ENCODE data around the gene CNKSR3.
A peak's percentile ranks its signal among the peaks of the same experiment; 100 is the strongest.

The CNKSR3 gene

GRCh38 chr6:154479351-154479769, 31.1 kb downstream of the CNKSR3 start:
- DNase-seq (ENCODE audit: low read depth) = peak; percentile 71

GRCh38 chr6:154478701-154479060, 31.8 kb downstream of the CNKSR3 start:
- DNase-seq (ENCODE audit: low read depth) = no peak

GRCh38 chr6:154478021-154478700, 32.3 kb downstream of the CNKSR3 start:
- no peak for DNase-seq (ENCODE audit: low read depth)

- no peak for DNase-seq (ENCODE audit: low read depth)
Measured at GRCh38 chr6:154476494-154476893, 34.0 kb downstream of the CNKSR3 start.

- peak; percentile 72 for DNase-seq (ENCODE audit: low read depth)
Measured at GRCh38 chr6:154474648-154475428, 35.6 kb downstream of the CNKSR3 start.

GRCh38 chr6:154473324-154473723, 37.2 kb downstream of the CNKSR3 start:
- DNase-seq (ENCODE audit: low read depth) = no peak

- DNase-seq (ENCODE audit: low read depth) = no peak
Measured at GRCh38 chr6:154471609-154472362, 38.7 kb downstream of the CNKSR3 start.

- DNase-seq (ENCODE audit: low read depth) = no peak
Measured at GRCh38 chr6:154469306-154469935, 41.1 kb downstream of the CNKSR3 start.

- DNase-seq (ENCODE audit: low read depth) = no peak
Measured at GRCh38 chr6:154468760-154469159, 41.7 kb downstream of the CNKSR3 start.

- DNase-seq (ENCODE audit: low read depth) = no peak
Measured at GRCh38 chr6:154466971-154467679, 43.4 kb downstream of the CNKSR3 start.

GRCh38 chr6:154466139-154466538, 44.3 kb downstream of the CNKSR3 start:
- DNase-seq (ENCODE audit: low read depth) = no peak

GRCh38 chr6:154463573-154464419, 46.7 kb downstream of the CNKSR3 start:
- no peak for DNase-seq (ENCODE audit: low read depth)

- peak; percentile 8 for DNase-seq (ENCODE audit: low read depth)
Measured at GRCh38 chr6:154462425-154462824, 48.1 kb downstream of the CNKSR3 start.

GRCh38 chr6:154461348-154461747, 49.1 kb downstream of the CNKSR3 start:
- DNase-seq (ENCODE audit: low read depth) = no peak

GRCh38 chr6:154460306-154461071, 50.0 kb downstream of the CNKSR3 start:
- peak; percentile 50 for DNase-seq (ENCODE audit: low read depth)

GRCh38 chr6:154459513-154459912, 51.0 kb downstream of the CNKSR3 start:
- DNase-seq (ENCODE audit: low read depth) = no peak

- peak; percentile 15 for DNase-seq (ENCODE audit: low read depth)
Measured at GRCh38 chr6:154458565-154459470, 51.7 kb downstream of the CNKSR3 start.

GRCh38 chr6:154457881-154458284, 52.6 kb downstream of the CNKSR3 start:
- no peak for DNase-seq (ENCODE audit: low read depth)

Measured in ELR (cell line).